ENCODE measurements around the gene TOPAZ1. TPM values are rescaled to one million over a fixed set of nuclear protein-coding genes. Genes with fewer than 3 reads are reported as not detected.

TOPAZ1 gene
- total RNA-seq, 1 experiment from 2014 or later: not detected

DNA sequence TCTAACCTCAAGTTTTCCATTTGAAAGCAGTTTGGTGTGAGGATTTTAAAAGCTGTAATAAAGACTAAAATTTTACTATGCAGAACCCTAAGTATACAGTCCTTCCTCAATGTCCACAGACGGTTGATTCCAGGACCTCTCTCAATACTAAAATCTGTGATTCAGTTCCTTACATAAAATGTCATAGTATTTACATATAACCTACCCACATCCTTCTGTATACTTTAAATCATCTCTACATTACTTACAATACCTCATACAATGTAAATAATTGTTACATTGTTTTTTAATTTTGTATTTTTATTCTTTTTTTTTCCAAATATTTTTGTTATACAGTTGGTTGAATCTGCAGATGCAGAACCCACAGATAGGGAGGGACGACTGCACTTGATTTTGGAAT is 2.8 kb upstream of the TOPAZ1 start:
- H3K4me3 ChIP-seq (ENCODE audit: low read length): no peak overlapping the region
- no peak overlapping the region for H3K9ac ChIP-seq (ENCODE audit: low read length)
- H3K79me2 ChIP-seq (ENCODE audit: low read length): no peaks in the 10 kb centered on the region
- ATAC-seq (peak; percentile 58), DNase-seq (no peak)
- BruUV-seq (replicated peaks): no TSS peak
- no peaks in the 10 kb centered on the region for H3K9me2 ChIP-seq (replicated peaks; ENCODE audit: low read length)
- H3K4me2 ChIP-seq (ENCODE audit: low read length): no peak overlapping the region
- ChIA-PET POLR2A (ENCODE audit: unreplicated experiment) (no interaction called here), CTCF (no interaction called here)
- H3K9me3 ChIP-seq (ENCODE audit: low read length): no peaks in the 10 kb centered on the region
- TF ChIP-seq EZH2 (IDR thresholded peaks at IDR 0.05; ENCODE audit: low read length, unreplicated experiment) (no peak), EZH2phosphoT487 (IDR thresholded peaks at IDR 0.05; ENCODE audit: borderline replicate concordance, low read length) (no peak)
- TF ChIP-seq, protein P1, sequence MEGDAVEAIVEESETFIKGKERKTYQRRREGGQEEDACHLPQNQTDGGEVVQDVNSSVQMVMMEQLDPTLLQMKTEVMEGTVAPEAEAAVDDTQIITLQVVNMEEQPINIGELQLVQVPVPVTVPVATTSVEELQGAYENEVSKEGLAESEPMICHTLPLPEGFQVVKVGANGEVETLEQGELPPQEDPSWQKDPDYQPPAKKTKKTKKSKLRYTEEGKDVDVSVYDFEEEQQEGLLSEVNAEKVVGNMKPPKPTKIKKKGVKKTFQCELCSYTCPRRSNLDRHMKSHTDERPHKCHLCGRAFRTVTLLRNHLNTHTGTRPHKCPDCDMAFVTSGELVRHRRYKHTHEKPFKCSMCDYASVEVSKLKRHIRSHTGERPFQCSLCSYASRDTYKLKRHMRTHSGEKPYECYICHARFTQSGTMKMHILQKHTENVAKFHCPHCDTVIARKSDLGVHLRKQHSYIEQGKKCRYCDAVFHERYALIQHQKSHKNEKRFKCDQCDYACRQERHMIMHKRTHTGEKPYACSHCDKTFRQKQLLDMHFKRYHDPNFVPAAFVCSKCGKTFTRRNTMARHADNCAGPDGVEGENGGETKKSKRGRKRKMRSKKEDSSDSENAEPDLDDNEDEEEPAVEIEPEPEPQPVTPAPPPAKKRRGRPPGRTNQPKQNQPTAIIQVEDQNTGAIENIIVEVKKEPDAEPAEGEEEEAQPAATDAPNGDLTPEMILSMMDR (conservative IDR thresholded peaks at IDR 0.05; ENCODE audit: low read depth, low read length): no peak
- H3K27me3 ChIP-seq (ENCODE audit: low read length): 0 out of 2 replicates have a peak, but pooled peaks cover 4% of the 10 kb centered on the region
- H3K36me3 ChIP-seq (ENCODE audit: low read depth, low read length): no peaks in the 10 kb centered on the region
- no peak overlapping the region for H2AFZ ChIP-seq (ENCODE audit: low read length)
- no peaks in the 10 kb centered on the region for H4K20me1 ChIP-seq (ENCODE audit: low read length)
- H3F3A ChIP-seq (ENCODE audit: low read length, unreplicated experiment): no peaks in the 10 kb centered on the region
- intact Hi-C loops (cut with micrococcal nuclease): loop anchor here (5.0 kb wide), 2 partner anchors 83 to 697 kb away; no protein-coding TSS in a partner anchor
- 0 out of 2 replicates have a peak, but pooled peaks cover 4% of the 10 kb centered on the region for H3K4me1 ChIP-seq (ENCODE audit: insufficient read depth, low read length)
- H3K27ac ChIP-seq (ENCODE audit: low read length): no peak overlapping the region

DNA sequence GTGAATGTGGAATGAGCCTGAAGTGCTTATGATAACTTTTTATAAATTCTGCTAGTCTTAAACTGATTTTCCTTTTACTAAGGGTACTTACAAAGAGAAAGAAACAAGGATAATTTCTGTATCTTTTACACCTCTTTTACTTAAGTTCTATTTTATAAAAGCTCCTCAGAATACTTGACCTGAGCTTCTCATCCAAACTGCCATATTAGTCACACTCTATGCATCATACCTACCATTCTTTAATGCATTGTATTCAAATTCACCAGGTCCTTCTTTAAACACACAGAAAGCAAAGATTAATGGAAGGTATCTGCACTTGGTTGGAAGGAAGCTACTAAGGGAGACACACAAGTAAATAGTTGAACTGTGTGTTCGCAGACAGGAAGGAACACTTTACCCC is 1.6 kb upstream of the TOPAZ1 start:
- CTCF ChIA-PET: no interaction called here
- BruUV-seq (replicated peaks): no TSS peak

DNA sequence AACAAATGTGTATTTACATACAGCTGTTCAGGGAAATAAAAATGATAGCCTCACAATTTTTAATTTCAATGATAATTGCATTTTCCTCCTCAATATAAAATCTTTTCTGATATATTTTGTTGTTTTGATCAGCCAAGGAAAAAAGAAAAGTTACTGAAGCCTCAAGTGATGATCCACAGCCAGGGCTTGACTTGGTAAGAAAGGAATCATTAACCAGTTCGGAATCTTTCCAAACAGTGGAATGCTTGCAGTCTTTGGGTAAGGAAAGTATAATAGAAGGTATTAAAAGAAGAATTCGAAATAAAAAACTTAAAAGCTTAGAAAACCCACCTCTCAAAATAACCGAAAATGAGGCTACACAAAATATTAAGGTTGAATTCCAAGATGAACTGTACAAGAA is 1.0 kb downstream of the TOPAZ1 start:
- DNase-seq (no peak), ATAC-seq (no peak)
- Histone ChIP-seq H2AFZ (ENCODE audit: low read length) (no peak overlapping the region), H3F3A (ENCODE audit: low read length, unreplicated experiment) (no peaks in the 10 kb centered on the region), H4K20me1 (ENCODE audit: low read length) (no peaks in the 10 kb centered on the region), H3K4me2 (ENCODE audit: low read length) (no peak overlapping the region), H3K27ac (ENCODE audit: low read length) (no peak overlapping the region), H3K27me3 (ENCODE audit: low read length) (0 out of 2 replicates have a peak, but pooled peaks cover 7% of the 10 kb centered on the region), H3K4me3 (ENCODE audit: low read length) (no peak overlapping the region), H3K9ac (ENCODE audit: low read length) (no peak overlapping the region), H3K79me2 (ENCODE audit: low read length) (no peaks in the 10 kb centered on the region), H3K9me2 (replicated peaks; ENCODE audit: low read length) (no peaks in the 10 kb centered on the region), H3K9me3 (ENCODE audit: low read length) (no peaks in the 10 kb centered on the region), H3K4me1 (ENCODE audit: insufficient read depth, low read length) (no peaks in the 10 kb centered on the region), H3K36me3 (ENCODE audit: low read depth, low read length) (no peaks in the 10 kb centered on the region)
- intact Hi-C loops (cut with micrococcal nuclease): no loop called here
- POLR2A ChIA-PET (ENCODE audit: unreplicated experiment): no interaction called here
- CTCF ChIA-PET: no interaction called here
- TF ChIP-seq EZH2phosphoT487 (IDR thresholded peaks at IDR 0.05; ENCODE audit: borderline replicate concordance, low read length) (no peak), EZH2 (IDR thresholded peaks at IDR 0.05; ENCODE audit: low read length, unreplicated experiment) (no peak)
- TF ChIP-seq, protein P1 (conservative IDR thresholded peaks at IDR 0.05; ENCODE audit: low read depth, low read length): no peak
- BruUV-seq (replicated peaks): no TSS peak

More for the DNA sequence above, 1.6 kb upstream of the TOPAZ1 start:
- no peak for TF ChIP-seq EZH2 (IDR thresholded peaks at IDR 0.05; ENCODE audit: low read length, unreplicated experiment)
- TF ChIP-seq, protein P1 (conservative IDR thresholded peaks at IDR 0.05; ENCODE audit: low read depth, low read length): no peak
- no peak for TF ChIP-seq EZH2phosphoT487 (IDR thresholded peaks at IDR 0.05; ENCODE audit: borderline replicate concordance, low read length)
- Histone ChIP-seq H3K9me3 (ENCODE audit: low read length) (no peaks in the 10 kb centered on the region), H4K20me1 (ENCODE audit: low read length) (no peaks in the 10 kb centered on the region), H2AFZ (ENCODE audit: low read length) (no peak overlapping the region), H3K4me2 (ENCODE audit: low read length) (no peak overlapping the region), H3K9ac (ENCODE audit: low read length) (no peak overlapping the region), H3K27me3 (ENCODE audit: low read length) (0 out of 2 replicates have a peak, but pooled peaks cover 7% of the 10 kb centered on the region), H3K4me1 (ENCODE audit: insufficient read depth, low read length) (0 out of 2 replicates have a peak, but pooled peaks cover 4% of the 10 kb centered on the region), H3K79me2 (ENCODE audit: low read length) (no peaks in the 10 kb centered on the region), H3K4me3 (ENCODE audit: low read length) (no peak overlapping the region), H3K27ac (ENCODE audit: low read length) (no peak overlapping the region), H3K36me3 (ENCODE audit: low read depth, low read length) (no peaks in the 10 kb centered on the region), H3F3A (ENCODE audit: low read length, unreplicated experiment) (no peaks in the 10 kb centered on the region), H3K9me2 (replicated peaks; ENCODE audit: low read length) (no peaks in the 10 kb centered on the region)
- intact Hi-C loops (cut with micrococcal nuclease): no loop called here
- POLR2A ChIA-PET (ENCODE audit: unreplicated experiment): no interaction called here
- DNase-seq (peak; percentile 36), ATAC-seq (no peak)
